Neural cell (in vitro differentiated cells): ENCODE data around the gene KIRREL2. TPM values are rescaled to one million over a fixed set of nuclear protein-coding genes. Genes with fewer than 3 reads are reported as not detected.

Experiments used
- H2AFZ ChIP-seq: fragments of 200-600, 300-800 bp; sonication (generic), shearing (Covaris generic); 2 replicates; pipeline ENCODE4 v1.6.0; 2014; ENCODE audit warnings: low read depth, mild to moderate bottlenecking, antibody characterized with exemption, low read length, moderate library complexity
- H3F3A ChIP-seq: fragments of 200-600 bp; shearing (Covaris generic); 2 replicates; pipeline ENCODE4 v1.6.1; 2016; ENCODE audit warnings: mild to moderate bottlenecking, moderate library complexity, mixed read lengths, antibody characterized with exemption, low read length; ENCODE audit not compliant: insufficient read depth, poor library complexity, severe bottlenecking
- H3K27ac ChIP-seq: fragments of 200-600, 300-800 bp; sonication (generic), shearing (Covaris generic); 2 replicates; pipeline ENCODE4 v1.5.1; 2014; ENCODE audit warnings: mild to moderate bottlenecking, low read length, moderate library complexity
- H3K27me3 ChIP-seq: fragments of 300-800, 200-600 bp; sonication (generic), shearing (Covaris generic); 2 replicates; pipeline ENCODE4 v1.6.0; 2014; ENCODE audit warnings: mild to moderate bottlenecking, low read depth, low read length, moderate library complexity; ENCODE audit not compliant: insufficient read depth
- H3K36me3 ChIP-seq: fragments of 300-800, 200-600 bp; sonication (generic), shearing (Covaris generic); 2 replicates; pipeline ENCODE4 v1.5.1; 2014; ENCODE audit warnings: mild to moderate bottlenecking, antibody characterized with exemption, low read length, moderate library complexity; ENCODE audit not compliant: insufficient read depth
- H3K4me2 ChIP-seq: fragments of 300-800, 200-600 bp; sonication (generic), shearing (Covaris generic); 2 replicates; pipeline ENCODE4 v1.6.0; 2014; ENCODE audit warnings: mild to moderate bottlenecking, low read length
- H3K4me3 ChIP-seq: fragments of 300-800, 200-600 bp; sonication (generic), shearing (Covaris generic); 2 replicates; pipeline ENCODE4 v1.5.1; 2014; ENCODE audit warnings: mild to moderate bottlenecking, low read length, moderate library complexity
- H3K79me2 ChIP-seq: fragments of 200-600 bp; shearing (Covaris generic); replicated peaks from 2 replicates; pipeline ENCODE4 v1.6.0; 2014; ENCODE audit warnings: mild to moderate bottlenecking, low read length, moderate library complexity; ENCODE audit not compliant: insufficient read depth
- H3K9ac ChIP-seq: fragments of 300-800, 200-600 bp; sonication (generic), shearing (Covaris generic); 2 replicates; pipeline ENCODE4 v1.6.1; 2016; ENCODE audit warnings: mild to moderate bottlenecking, low read length, mixed read lengths
- H3K9me2 ChIP-seq: fragments of 200-600 bp; shearing (Covaris generic); 2 replicates; pipeline ENCODE4 v1.6.1; 2016; ENCODE audit warnings: mild to moderate bottlenecking, low read length, mixed read lengths; ENCODE audit not compliant: insufficient read depth
- H3K9me3 ChIP-seq: fragments of 200-600, 300-800 bp; sonication (generic), shearing (Covaris generic); 2 replicates; pipeline ENCODE4 v1.6.1; 2016; ENCODE audit warnings: mild to moderate bottlenecking, mixed run types, low read length, moderate library complexity, mixed read lengths
- H4K20me1 ChIP-seq: fragments of 200-600 bp; shearing (Covaris generic); 2 replicates; pipeline ENCODE4 v1.6.1; 2016; ENCODE audit warnings: mild to moderate bottlenecking, mixed run types; ENCODE audit not compliant: insufficient read depth
- EP300 ChIP-seq: fragments of 450-650 bp; conservative IDR thresholded peaks from 2 replicates; pipeline ENCODE4 v1.6.1; 2014; ENCODE audit warnings: antibody characterized with exemption, mild to moderate bottlenecking, moderate library complexity; ENCODE audit not compliant: poor library complexity, severe bottlenecking
- EZH2 ChIP-seq: fragments of 200-600, 300-800 bp; shearing (Covaris generic), sonication (generic); IDR thresholded peaks from 2 replicates; pipeline ENCODE4 v1.6.1; 2014; ENCODE audit warnings: antibody characterized with exemption, low read length, borderline replicate concordance, mild to moderate bottlenecking; ENCODE audit not compliant: insufficient read depth, poor library complexity, severe bottlenecking
- MXI1 ChIP-seq: fragments of 450-650 bp; conservative IDR thresholded peaks from 2 replicates; pipeline ENCODE4 v1.6.1; 2014; ENCODE audit warnings: antibody characterized with exemption, mild to moderate bottlenecking; ENCODE audit not compliant: poor library complexity, severe bottlenecking
- POLR2AphosphoS5 ChIP-seq: IDR thresholded peaks from 2 replicates; pipeline ENCODE4 v1.6.1; 2012
- RAD21 ChIP-seq: fragments of 450-650 bp; conservative IDR thresholded peaks from 2 replicates; pipeline ENCODE4 v1.6.1; 2014; ENCODE audit warnings: antibody characterized with exemption, mild to moderate bottlenecking, moderate library complexity
- SMC3 ChIP-seq: fragments of 450-650 bp; conservative IDR thresholded peaks from 2 replicates; pipeline ENCODE4 v1.6.1; 2014; ENCODE audit warnings: antibody characterized with exemption, mild to moderate bottlenecking, moderate library complexity; ENCODE audit not compliant: poor library complexity
- TAF1 ChIP-seq: IDR thresholded peaks from 2 replicates; pipeline ENCODE4 v1.6.1; 2012; ENCODE audit warnings: low read depth
- polyA plus RNA-seq: library from polyadenylated mRNA; depleted of rRNA; stranded (reverse); fragments of >200 nt; gene quantifications from 2 replicates; pipeline ENCODE4 v1.2.3, GENCODE V29; 2014
- TF ChIP-seq, protein P1 (sequence below): fragments of 450-650 bp; IDR thresholded peaks from 2 replicates; pipeline ENCODE4 v1.5.1; 2014; ENCODE audit warnings: antibody characterized with exemption, mild to moderate bottlenecking, moderate library complexity; ENCODE audit not compliant: poor library complexity, severe bottlenecking
- TF ChIP-seq, protein P2 (sequence below): IDR thresholded peaks from 2 replicates; pipeline ENCODE4 v1.6.1; 2012; ENCODE audit warnings: borderline replicate concordance

KIRREL2 gene
- polyA plus RNA-seq, 1 donor from 2014 or later = 0.79 TPM

DNA sequence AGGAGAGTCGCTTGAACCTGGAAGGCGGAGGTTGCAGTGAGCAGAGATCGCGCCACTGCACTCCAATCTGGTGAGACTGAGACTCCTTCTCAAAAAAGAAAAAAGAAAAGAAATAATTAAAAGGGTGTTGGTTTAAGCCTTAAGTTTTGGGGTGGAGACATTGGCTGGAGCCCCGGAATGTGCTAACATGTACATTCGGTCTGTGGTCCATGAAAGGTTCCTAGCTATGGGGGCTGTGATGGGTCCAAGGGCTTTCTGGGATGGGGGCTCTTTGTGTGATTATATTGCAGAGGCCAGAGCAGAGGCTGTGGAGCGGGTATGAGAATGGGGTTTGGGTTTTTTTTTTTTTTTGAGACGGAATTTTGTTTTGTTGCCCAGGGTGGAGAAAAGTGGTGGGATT, 29.2 kb downstream of the KIRREL2 start:
- Histone ChIP-seq H3K4me3 (no peak overlapping the region), H4K20me1 (no peaks in the 10 kb centered on the region), H3K9ac (no peak overlapping the region), H3K36me3 (peaks cover 3% of the 10 kb centered on the region), H3K27ac (no peak overlapping the region), H2AFZ (no peak overlapping the region), H3K79me2 (no peaks in the 10 kb centered on the region), H3K4me2 (no peak overlapping the region), H3K9me3 (no peaks in the 10 kb centered on the region), H3K27me3 (no peaks in the 10 kb centered on the region), H3F3A (peaks cover 3% of the 10 kb centered on the region), H3K9me2 (no peaks in the 10 kb centered on the region)
- TF ChIP-seq EP300 (no peak), MXI1 (no peak), TAF1 (no peak), SMC3 (no peak), POLR2AphosphoS5 (no peak), EZH2 (no peak), RAD21 (no peak)
- TF ChIP-seq, protein P1, sequence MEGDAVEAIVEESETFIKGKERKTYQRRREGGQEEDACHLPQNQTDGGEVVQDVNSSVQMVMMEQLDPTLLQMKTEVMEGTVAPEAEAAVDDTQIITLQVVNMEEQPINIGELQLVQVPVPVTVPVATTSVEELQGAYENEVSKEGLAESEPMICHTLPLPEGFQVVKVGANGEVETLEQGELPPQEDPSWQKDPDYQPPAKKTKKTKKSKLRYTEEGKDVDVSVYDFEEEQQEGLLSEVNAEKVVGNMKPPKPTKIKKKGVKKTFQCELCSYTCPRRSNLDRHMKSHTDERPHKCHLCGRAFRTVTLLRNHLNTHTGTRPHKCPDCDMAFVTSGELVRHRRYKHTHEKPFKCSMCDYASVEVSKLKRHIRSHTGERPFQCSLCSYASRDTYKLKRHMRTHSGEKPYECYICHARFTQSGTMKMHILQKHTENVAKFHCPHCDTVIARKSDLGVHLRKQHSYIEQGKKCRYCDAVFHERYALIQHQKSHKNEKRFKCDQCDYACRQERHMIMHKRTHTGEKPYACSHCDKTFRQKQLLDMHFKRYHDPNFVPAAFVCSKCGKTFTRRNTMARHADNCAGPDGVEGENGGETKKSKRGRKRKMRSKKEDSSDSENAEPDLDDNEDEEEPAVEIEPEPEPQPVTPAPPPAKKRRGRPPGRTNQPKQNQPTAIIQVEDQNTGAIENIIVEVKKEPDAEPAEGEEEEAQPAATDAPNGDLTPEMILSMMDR = no peak
- TF ChIP-seq, protein P2, sequence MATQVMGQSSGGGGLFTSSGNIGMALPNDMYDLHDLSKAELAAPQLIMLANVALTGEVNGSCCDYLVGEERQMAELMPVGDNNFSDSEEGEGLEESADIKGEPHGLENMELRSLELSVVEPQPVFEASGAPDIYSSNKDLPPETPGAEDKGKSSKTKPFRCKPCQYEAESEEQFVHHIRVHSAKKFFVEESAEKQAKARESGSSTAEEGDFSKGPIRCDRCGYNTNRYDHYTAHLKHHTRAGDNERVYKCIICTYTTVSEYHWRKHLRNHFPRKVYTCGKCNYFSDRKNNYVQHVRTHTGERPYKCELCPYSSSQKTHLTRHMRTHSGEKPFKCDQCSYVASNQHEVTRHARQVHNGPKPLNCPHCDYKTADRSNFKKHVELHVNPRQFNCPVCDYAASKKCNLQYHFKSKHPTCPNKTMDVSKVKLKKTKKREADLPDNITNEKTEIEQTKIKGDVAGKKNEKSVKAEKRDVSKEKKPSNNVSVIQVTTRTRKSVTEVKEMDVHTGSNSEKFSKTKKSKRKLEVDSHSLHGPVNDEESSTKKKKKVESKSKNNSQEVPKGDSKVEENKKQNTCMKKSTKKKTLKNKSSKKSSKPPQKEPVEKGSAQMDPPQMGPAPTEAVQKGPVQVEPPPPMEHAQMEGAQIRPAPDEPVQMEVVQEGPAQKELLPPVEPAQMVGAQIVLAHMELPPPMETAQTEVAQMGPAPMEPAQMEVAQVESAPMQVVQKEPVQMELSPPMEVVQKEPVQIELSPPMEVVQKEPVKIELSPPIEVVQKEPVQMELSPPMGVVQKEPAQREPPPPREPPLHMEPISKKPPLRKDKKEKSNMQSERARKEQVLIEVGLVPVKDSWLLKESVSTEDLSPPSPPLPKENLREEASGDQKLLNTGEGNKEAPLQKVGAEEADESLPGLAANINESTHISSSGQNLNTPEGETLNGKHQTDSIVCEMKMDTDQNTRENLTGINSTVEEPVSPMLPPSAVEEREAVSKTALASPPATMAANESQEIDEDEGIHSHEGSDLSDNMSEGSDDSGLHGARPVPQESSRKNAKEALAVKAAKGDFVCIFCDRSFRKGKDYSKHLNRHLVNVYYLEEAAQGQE = no peak

DNA sequence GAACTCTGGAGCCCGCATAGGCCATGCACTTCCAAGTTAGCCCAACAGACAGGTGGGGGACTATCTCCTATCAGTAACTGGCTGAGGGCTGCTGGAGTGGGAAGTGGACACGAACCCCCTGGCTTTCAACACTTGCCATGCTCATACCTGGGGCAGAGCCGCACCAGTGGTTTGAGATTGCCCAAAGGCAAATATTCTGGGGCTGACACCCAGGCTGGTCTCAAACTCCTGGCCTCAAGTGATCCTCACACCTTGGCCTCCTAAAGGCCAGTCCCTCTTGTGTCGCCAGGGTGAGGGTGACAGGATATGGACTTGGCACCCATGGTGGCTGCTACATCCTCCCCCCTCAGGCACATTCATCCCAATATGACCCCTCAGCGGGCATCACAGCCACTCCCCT, 30.5 kb downstream of the KIRREL2 start:
- no peaks in the 10 kb centered on the region for H3K27me3 ChIP-seq
- H2AFZ ChIP-seq = no peak overlapping the region
- H3K9me2 ChIP-seq = no peaks in the 10 kb centered on the region
- H3K27ac ChIP-seq = no peak overlapping the region
- no peaks in the 10 kb centered on the region for H4K20me1 ChIP-seq
- no peak overlapping the region for H3K4me3 ChIP-seq
- no peaks in the 10 kb centered on the region for H3F3A ChIP-seq
- peaks cover 3% of the 10 kb centered on the region for H3K36me3 ChIP-seq
- TF ChIP-seq SMC3 (no peak), RAD21 (no peak), TAF1 (no peak)
- TF ChIP-seq, protein P1 = no peak
- no peak overlapping the region for H3K4me2 ChIP-seq
- H3K79me2 ChIP-seq = no peaks in the 10 kb centered on the region
- no peak overlapping the region for H3K9ac ChIP-seq
- no peaks in the 10 kb centered on the region for H3K9me3 ChIP-seq
